HepG2 (cell line): ENCODE results near the gene SPATA25. TPM values are rescaled to one million over a fixed set of nuclear protein-coding genes. Genes with fewer than 3 reads are reported as not detected.
A peak's percentile ranks its signal among the peaks of the same experiment; 100 is the strongest.

ENCODE experiments used
- AHDC1 ChIP-seq: sonication (generic); formaldehyde crosslinking; IDR thresholded peaks from 2 replicates; pipeline ENCODE4 v1.5.1; 2020; ENCODE audit warnings: mild to moderate bottlenecking, missing genetic modification reagents, borderline replicate concordance
- ELK4 ChIP-seq: sonication (generic); formaldehyde crosslinking; IDR thresholded peaks from 2 replicates; pipeline ENCODE4 v1.9.0; 2021; ENCODE audit warnings: missing genetic modification reagents, borderline replicate concordance
- GATAD2A ChIP-seq: IDR thresholded peaks from 2 replicates; pipeline ENCODE4 v1.6.1; 2016
- GLI4 ChIP-seq: sonication (generic); formaldehyde crosslinking; IDR thresholded peaks from 2 replicates; pipeline ENCODE4 v1.5.1; 2020; ENCODE audit warnings: missing genetic modification reagents, mild to moderate bottlenecking, moderate library complexity, borderline replicate concordance
- GTF3A ChIP-seq: sonication (generic); formaldehyde crosslinking; conservative IDR thresholded peaks from 2 replicates; pipeline ENCODE4 v1.4.0; 2020; ENCODE audit warnings: mild to moderate bottlenecking, missing genetic modification reagents
- HOXA3 ChIP-seq: sonication (generic); formaldehyde crosslinking; IDR thresholded peaks from 2 replicates; pipeline ENCODE4 v1.5.0; 2020; ENCODE audit warnings: missing genetic modification reagents
- MIXL1 ChIP-seq: IDR thresholded peaks from 2 replicates; pipeline ENCODE4 v1.6.1; 2016
- NFYC ChIP-seq: IDR thresholded peaks from 2 replicates; pipeline ENCODE4 v1.6.1; 2016; ENCODE audit warnings: missing genetic modification reagents, missing compliant biosample characterization
- RFX3 ChIP-seq: IDR thresholded peaks from 2 replicates; pipeline ENCODE4 v1.6.1; 2016; ENCODE audit warnings: missing biosample characterization, missing genetic modification reagents
- SMC3 ChIP-seq: IDR thresholded peaks from 2 replicates; pipeline ENCODE4 v1.6.1; 2011; ENCODE audit warnings: low read length, improper control_type of control experiment
- SRSF9 ChIP-seq: fragments of 200-400 bp; formaldehyde crosslinking; IDR thresholded peaks from 2 replicates; pipeline ENCODE4 v1.6.1; 2018; ENCODE audit warnings: borderline replicate concordance, mild to moderate bottlenecking, low read depth, low read length; ENCODE audit not compliant: insufficient read depth, poor library complexity, severe bottlenecking
- SUZ12 ChIP-seq: fragments of 150-350 bp; IDR thresholded peaks from 2 replicates; pipeline ENCODE4 v1.6.1; 2014; ENCODE audit warnings: low read depth, low read length
- TBX3 ChIP-seq: fragments of 450-650 bp; IDR thresholded peaks from 2 replicates; pipeline ENCODE4 v1.6.1; 2017; ENCODE audit warnings: antibody characterized with exemption, mild to moderate bottlenecking, inconsistent platforms, borderline replicate concordance
- THYN1 ChIP-seq: sonication (generic); formaldehyde crosslinking; IDR thresholded peaks from 2 replicates; pipeline ENCODE4 v1.8.1; 2023; ENCODE audit warnings: low read depth, mild to moderate bottlenecking, moderate library complexity, missing genetic modification reagents, borderline replicate concordance
- TRIM22 ChIP-seq: fragments of 450-650 bp; IDR thresholded peaks from 2 replicates; pipeline ENCODE4 v1.6.1; 2017
- WIZ ChIP-seq: sonication (generic); formaldehyde crosslinking; IDR thresholded peaks from 2 replicates; pipeline ENCODE4 v1.5.1; 2020; ENCODE audit warnings: mild to moderate bottlenecking, missing genetic modification reagents
- ZC3H4 ChIP-seq: sonication (generic); formaldehyde crosslinking; IDR thresholded peaks from 2 replicates; pipeline ENCODE4 v1.4.0; 2020; ENCODE audit warnings: missing genetic modification reagents, borderline replicate concordance
- ZKSCAN5 ChIP-seq: sonication (generic); formaldehyde crosslinking; IDR thresholded peaks from 2 replicates; pipeline ENCODE4 v1.5.1; 2020; ENCODE audit warnings: mild to moderate bottlenecking, missing genetic modification reagents
- ZNF225 ChIP-seq: sonication (generic); formaldehyde crosslinking; IDR thresholded peaks from 2 replicates; pipeline ENCODE4 v1.4.0; 2020; ENCODE audit warnings: mild to moderate bottlenecking, missing genetic modification reagents
- ZNF24 ChIP-seq: fragments of 450-650 bp; IDR thresholded peaks from 2 replicates; pipeline ENCODE4 v1.6.1; 2017; ENCODE audit warnings: antibody characterized with exemption, mild to moderate bottlenecking
- ZNF256 ChIP-seq: sonication (generic); formaldehyde crosslinking; conservative IDR thresholded peaks from 2 replicates; pipeline ENCODE4 v1.4.0; 2020; ENCODE audit warnings: missing genetic modification reagents
- ZNF782 ChIP-seq: sonication (generic); formaldehyde crosslinking; IDR thresholded peaks from 2 replicates; pipeline ENCODE4 v1.4.0; 2020; ENCODE audit warnings: missing genetic modification reagents, mild to moderate bottlenecking, borderline replicate concordance
- ZZZ3 ChIP-seq: sonication (generic); formaldehyde crosslinking; IDR thresholded peaks from 2 replicates; pipeline ENCODE4 v1.4.0; 2020; ENCODE audit warnings: missing genetic modification reagents, mild to moderate bottlenecking, borderline replicate concordance
- polyA plus RNA-seq, 8 experiments: library from polyadenylated mRNA; depleted of rRNA in 3 of 8; stranded (reverse) in 7 of 8; unstranded in 1 of 8; fragments of >200 nt; fragmentation: Illumina TruSeq in 4 of 8; extraction: Trizol in 4 of 8; gene quantifications; 2 replicates each; pipeline versions ENCODE4 v1.2.1 to v1.2.3, GENCODE V29; 2011 to 2016; ENCODE audit warnings: low read depth in 4 of 8, missing spikeins in 1 of 8, mixed read lengths in 1 of 8; ENCODE audit not compliant: insufficient read depth in 1 of 8
- total RNA-seq, 5 experiments: library from RNA; depleted of rRNA; stranded (reverse); fragments of >200 nt; fragmentation: Illumina TruSeq; extraction: Trizol; gene quantifications; 2 replicates each; pipeline ENCODE4 v1.2.3, GENCODE V29; 2016; ENCODE audit warnings: low read depth in 1 of 5

Gene SPATA25
- total and polyA plus RNA-seq, 2 of the 13 experiments (the other 11 are each of a cell fraction or from before 2014, with no cell fraction given) = 4.8 to 7.6 TPM

GRCh38 chr20:45933266-45934045 is 46.0 kb upstream of the SPATA25 start (continued):
- TF ChIP-seq TRIM22 = no peak
- no peak for TF ChIP-seq RFX3 (CRISPR knock-in tag)
- no peak; the same call in 1 of the 2 replicates for TF ChIP-seq SUZ12
- TF ChIP-seq ZC3H4 (CRISPR knock-in tag) = peak; percentile 90; the same call in 1 of the 2 replicates
- peak; percentile 60; the same call in 1 of the 2 replicates for TF ChIP-seq ZZZ3 (CRISPR knock-in tag)
- no peak for TF ChIP-seq WIZ (CRISPR knock-in tag)
- TF ChIP-seq TBX3 = no peak
- no peak for TF ChIP-seq ZNF256 (CRISPR knock-in tag)
- TF ChIP-seq SRSF9 = no peak
- TF ChIP-seq ZNF225 (CRISPR knock-in tag) = no peak
- 0 out of 2 replicates have a peak, but pooled peaks have one; percentile 10 for TF ChIP-seq AHDC1 (CRISPR knock-in tag)
- peak; percentile 50; the same call in 1 of the 2 replicates for TF ChIP-seq SMC3
- no peak for TF ChIP-seq GLI4
- no peak for TF ChIP-seq GTF3A (CRISPR knock-in tag)
- TF ChIP-seq ELK4 = no peak
- TF ChIP-seq GATAD2A = peak; percentile 74
- peak; percentile 12; the same call in 1 of the 2 replicates for TF ChIP-seq MIXL1 (CRISPR knock-in tag)
- no peak for TF ChIP-seq ZNF782 (CRISPR knock-in tag)
- TF ChIP-seq HOXA3 (CRISPR knock-in tag) = peak; percentile 34; the same call in 1 of the 2 replicates
- TF ChIP-seq THYN1 (CRISPR knock-in tag) = no peak
- no peak for TF ChIP-seq ZNF24
- no peak for TF ChIP-seq ZKSCAN5
- TF ChIP-seq NFYC (CRISPR knock-in tag) = no peak
